A673 (cell line): ENCODE data around the gene TOLLIP. TPM values are rescaled to one million over a fixed set of nuclear protein-coding genes. Genes with fewer than 3 reads are reported as not detected.

Source experiments
- BruUV-seq: library from RNA; stranded (reverse); fragments of 400-500 nt; replicated peaks from 2 replicates; lab custom pipeline; 2021; lab: Mats Ljungman, UMichigan
- CTCF ChIA-PET: fragments of 300-600 bp; sonication (Branson Sonifier 250); formaldehyde crosslinking; loops from one replicate; lab custom pipeline; 2022; ENCODE audit warnings: antibody characterized with exemption; lab: Charles Lee
- POLR2A ChIA-PET: fragments of 300-600 bp; sonication (Branson Sonifier 250); formaldehyde crosslinking; loops from one replicate; lab custom pipeline; 2022; ENCODE audit warnings: antibody characterized with exemption; ENCODE audit not compliant: low non-redundant PET; lab: Charles Lee
- DNase-seq: peaks from one replicate; pipeline ENCODE4 v3.0.0-alpha.2; 2015; ENCODE audit warnings: low spot score
- H3K27ac ChIP-seq: fragments of 200-600 bp; sonication (generic); 2 replicates; pipeline ENCODE4 v1.5.1; 2016; ENCODE audit warnings: mixed run types, low read depth, mild to moderate bottlenecking, mixed read lengths, antibody characterized with exemption, low read length; ENCODE audit not compliant: poor library complexity, severe bottlenecking
- H3K27me3 ChIP-seq: fragments of 200-600 bp; sonication (generic); replicated peaks from 2 replicates; pipeline ENCODE4 v1.6.1; 2017; ENCODE audit warnings: mixed run types, low read depth, mild to moderate bottlenecking, mixed read lengths, antibody characterized with exemption, low read length; ENCODE audit not compliant: insufficient read depth, poor library complexity
- H3K36me3 ChIP-seq: fragments of 200-600 bp; sonication (generic); 2 replicates; pipeline ENCODE4 v1.6.1; 2016; ENCODE audit warnings: mixed run types, mild to moderate bottlenecking, mixed read lengths, antibody characterized with exemption, low read length; ENCODE audit not compliant: insufficient read depth, poor library complexity, severe bottlenecking
- H3K4me1 ChIP-seq: fragments of 200-600 bp; sonication (generic); 2 replicates; pipeline ENCODE4 v1.6.1; 2017; ENCODE audit warnings: mixed run types, mild to moderate bottlenecking, mixed read lengths, antibody characterized with exemption, low read length; ENCODE audit not compliant: insufficient read depth, poor library complexity, severe bottlenecking
- H3K4me3 ChIP-seq: fragments of 200-600 bp; sonication (generic); 2 replicates; pipeline ENCODE4 v1.5.1; 2016; ENCODE audit warnings: low read depth, mixed run types, mild to moderate bottlenecking, mixed read lengths, low read length; ENCODE audit not compliant: poor library complexity, severe bottlenecking
- H3K9me3 ChIP-seq: fragments of 200-600 bp; sonication (generic); 2 replicates; pipeline ENCODE4 v1.6.1; 2016; ENCODE audit warnings: mixed run types, low read depth, mild to moderate bottlenecking, mixed read lengths, antibody characterized with exemption, low read length; ENCODE audit not compliant: poor library complexity, severe bottlenecking
- EZH2 ChIP-seq: fragments of 200-600 bp; sonication (generic); IDR thresholded peaks from 2 replicates; pipeline ENCODE4 v1.6.1; 2017; ENCODE audit warnings: borderline replicate concordance, low read depth, mild to moderate bottlenecking, mixed read lengths, antibody characterized with exemption, low read length; ENCODE audit not compliant: poor library complexity, severe bottlenecking
- intact Hi-C: fragments of 100-400 bp; cut with micrococcal nuclease; formaldehyde crosslinking; loops from one replicate; pipeline ENCODE4 v1.10.0; 2022; ENCODE audit not compliant: unreplicated experiment
- total RNA-seq: library from RNA; stranded (reverse); gene quantifications from 2 replicates; pipeline ENCODE4 v1.2.3, GENCODE V29; 2021
- TF ChIP-seq, protein P1 (sequence below): fragments of 300-800, 200-600 bp; sonication (generic); conservative IDR thresholded peaks from 2 replicates; pipeline ENCODE4 v1.5.1; 2017; ENCODE audit warnings: low read depth, mild to moderate bottlenecking, antibody characterized with exemption, low read length, moderate library complexity, mixed read lengths

The TOLLIP gene
- total RNA-seq, 1 experiment from 2014 or later = 32.5 TPM

DNA sequence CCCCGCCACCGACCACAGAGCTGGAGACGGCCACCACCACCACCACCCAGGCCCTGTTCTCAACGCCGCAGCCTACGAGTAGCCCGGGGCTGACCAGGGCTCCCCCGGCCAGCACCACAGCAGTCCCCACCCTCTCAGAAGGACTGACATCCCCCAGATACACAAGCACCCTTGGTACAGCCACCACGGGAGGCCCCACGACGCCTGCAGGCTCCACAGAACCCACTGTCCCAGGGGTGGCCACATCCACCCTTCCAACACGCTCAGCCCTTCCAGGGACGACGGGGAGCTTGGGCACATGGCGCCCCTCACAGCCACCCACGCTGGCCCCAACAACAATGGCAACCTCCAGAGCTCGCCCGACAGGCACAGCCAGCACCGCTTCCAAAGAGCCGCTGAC, 67.7 kb downstream of the TOLLIP start:
- ChIA-PET CTCF (no interaction called here), POLR2A (no interaction called here)
- H3K9me3 ChIP-seq = no peaks in the 10 kb centered on the region
- no peaks in the 10 kb centered on the region for H3K36me3 ChIP-seq
- H3K4me3 ChIP-seq = no peak overlapping the region
- no peaks in the 10 kb centered on the region for H3K27me3 ChIP-seq
- intact Hi-C loops = no loop called here
- BruUV-seq = no TSS peak
- TF ChIP-seq, protein P1, sequence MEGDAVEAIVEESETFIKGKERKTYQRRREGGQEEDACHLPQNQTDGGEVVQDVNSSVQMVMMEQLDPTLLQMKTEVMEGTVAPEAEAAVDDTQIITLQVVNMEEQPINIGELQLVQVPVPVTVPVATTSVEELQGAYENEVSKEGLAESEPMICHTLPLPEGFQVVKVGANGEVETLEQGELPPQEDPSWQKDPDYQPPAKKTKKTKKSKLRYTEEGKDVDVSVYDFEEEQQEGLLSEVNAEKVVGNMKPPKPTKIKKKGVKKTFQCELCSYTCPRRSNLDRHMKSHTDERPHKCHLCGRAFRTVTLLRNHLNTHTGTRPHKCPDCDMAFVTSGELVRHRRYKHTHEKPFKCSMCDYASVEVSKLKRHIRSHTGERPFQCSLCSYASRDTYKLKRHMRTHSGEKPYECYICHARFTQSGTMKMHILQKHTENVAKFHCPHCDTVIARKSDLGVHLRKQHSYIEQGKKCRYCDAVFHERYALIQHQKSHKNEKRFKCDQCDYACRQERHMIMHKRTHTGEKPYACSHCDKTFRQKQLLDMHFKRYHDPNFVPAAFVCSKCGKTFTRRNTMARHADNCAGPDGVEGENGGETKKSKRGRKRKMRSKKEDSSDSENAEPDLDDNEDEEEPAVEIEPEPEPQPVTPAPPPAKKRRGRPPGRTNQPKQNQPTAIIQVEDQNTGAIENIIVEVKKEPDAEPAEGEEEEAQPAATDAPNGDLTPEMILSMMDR = no peak
- TF ChIP-seq EZH2 = no peak
- no peak overlapping the region for H3K27ac ChIP-seq
- no peaks in the 10 kb centered on the region for H3K4me1 ChIP-seq
- DNase-seq = no peak

DNA sequence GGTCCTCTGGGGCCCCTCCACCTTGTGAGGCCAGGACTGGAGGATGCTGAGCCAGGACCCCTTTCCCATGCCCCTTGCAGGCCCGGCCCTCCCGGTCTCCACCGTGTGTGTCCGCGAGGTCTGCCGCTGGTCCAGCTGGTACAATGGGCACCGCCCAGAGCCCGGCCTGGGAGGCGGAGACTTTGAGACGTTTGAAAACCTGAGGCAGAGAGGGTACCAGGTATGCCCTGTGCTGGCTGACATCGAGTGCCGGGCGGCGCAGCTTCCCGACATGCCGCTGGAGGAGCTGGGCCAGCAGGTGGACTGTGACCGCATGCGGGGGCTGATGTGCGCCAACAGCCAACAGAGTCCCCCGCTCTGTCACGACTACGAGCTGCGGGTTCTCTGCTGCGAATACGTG, 68.7 kb downstream of the TOLLIP start:
- Histone ChIP-seq H3K36me3 (no peaks in the 10 kb centered on the region), H3K27me3 (no peaks in the 10 kb centered on the region), H3K4me3 (no peak overlapping the region), H3K4me1 (no peaks in the 10 kb centered on the region), H3K9me3 (no peaks in the 10 kb centered on the region), H3K27ac (no peak overlapping the region)
- intact Hi-C loops = no loop called here
- TF ChIP-seq, protein P1 = no peak
- TF ChIP-seq EZH2 = no peak
- no TSS peak for BruUV-seq
- ChIA-PET CTCF (no interaction called here), POLR2A (no interaction called here)
- no peak for DNase-seq

DNA sequence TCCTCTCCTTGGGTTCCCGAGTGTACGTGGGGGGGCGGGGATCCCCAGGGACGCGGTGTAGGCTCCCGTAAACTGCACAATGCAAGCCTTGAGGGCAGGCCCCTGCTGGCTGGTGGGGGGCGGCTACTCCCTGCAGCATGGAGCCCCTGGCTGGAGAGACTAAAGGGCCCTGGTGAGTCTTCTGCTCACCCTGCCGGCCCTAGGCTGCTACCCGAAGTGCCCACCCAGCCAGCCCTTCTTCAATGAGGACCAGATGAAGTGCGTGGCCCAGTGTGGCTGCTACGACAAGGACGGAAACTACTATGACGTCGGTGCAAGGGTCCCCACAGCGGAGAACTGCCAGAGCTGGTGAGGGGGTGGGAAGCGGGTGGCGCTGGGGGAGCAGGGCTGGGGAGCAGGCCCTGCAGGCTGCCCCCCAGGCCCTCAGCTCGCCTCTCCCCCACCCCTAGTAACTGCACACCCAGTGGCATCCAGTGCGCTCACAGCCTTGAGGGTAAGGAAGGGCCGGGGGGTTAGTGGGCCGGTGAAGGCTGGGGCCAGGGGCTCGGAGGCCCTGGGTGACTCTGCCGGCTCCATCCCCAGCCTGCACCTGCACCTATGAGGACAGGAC, 69.7 kb downstream of the TOLLIP start:
- no TSS peak for BruUV-seq
- Histone ChIP-seq H3K4me3 (no peak overlapping the region), H3K36me3 (no peaks in the 10 kb centered on the region), H3K9me3 (no peaks in the 10 kb centered on the region), H3K27me3 (no peaks in the 10 kb centered on the region), H3K4me1 (no peaks in the 10 kb centered on the region), H3K27ac (no peak overlapping the region)
- TF ChIP-seq, protein P1 = no peak
- no peak for TF ChIP-seq EZH2
- POLR2A ChIA-PET = no interaction called here
- no peak for DNase-seq
- intact Hi-C loops = no loop called here
- CTCF ChIA-PET = no interaction called here
